GM19397 (cell line): ENCODE measurements around the gene VIT.

Experiments used
- ATAC-seq: cut with Tn5 transposase; IDR thresholded peaks from one replicate; pipeline ENCODE4 v1.9.1; 2021; ENCODE audit warnings: mild to moderate bottlenecking, moderate library complexity; ENCODE audit not compliant: unreplicated experiment

The VIT gene

DNA sequence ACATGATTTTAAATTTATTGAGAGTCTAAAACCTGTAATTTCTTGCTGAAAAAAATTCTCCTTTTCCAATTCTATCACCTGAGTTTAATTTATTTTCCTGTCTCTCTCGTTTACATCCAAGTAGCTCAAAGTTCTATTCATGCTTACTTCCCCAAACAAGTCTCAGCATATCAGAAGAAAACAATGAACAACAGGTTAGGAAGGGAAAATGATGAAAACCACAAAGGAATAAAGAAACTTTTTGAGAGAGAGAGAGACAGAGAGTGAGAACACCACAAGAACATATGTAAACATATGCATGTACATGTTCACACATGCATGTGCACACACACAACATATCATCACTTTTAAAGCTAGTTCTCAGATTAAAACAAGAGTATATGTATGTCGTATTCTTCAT is 157.7 kb downstream of the VIT start:
- no peak for ATAC-seq

GRCh38 chr2:36855429-36855828 is 158.9 kb downstream of the VIT start:
- no peak for ATAC-seq

DNA sequence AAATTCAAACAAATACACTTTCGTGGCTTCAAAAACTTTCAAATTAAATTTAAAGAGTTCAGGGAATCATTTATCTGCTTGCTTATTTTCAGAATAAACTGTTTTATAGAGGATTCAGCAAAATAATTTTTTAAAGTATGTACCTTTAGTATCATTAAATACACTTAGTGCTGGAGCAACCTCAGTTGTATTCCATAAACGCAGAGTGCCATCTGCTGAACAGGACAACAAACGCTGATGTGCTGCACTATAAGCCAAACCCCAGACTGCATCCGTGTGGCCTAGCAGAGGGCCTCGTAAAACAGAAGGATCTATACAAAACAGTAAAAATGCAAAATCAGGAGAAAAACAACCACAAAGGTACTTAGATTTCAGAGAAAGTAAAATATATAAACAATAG is 161.2 kb downstream of the VIT start:
- no peak for ATAC-seq

- ATAC-seq = no peak
Measured at GRCh38 chr2:36858551-36859365, 162.3 kb downstream of the VIT start.

DNA sequence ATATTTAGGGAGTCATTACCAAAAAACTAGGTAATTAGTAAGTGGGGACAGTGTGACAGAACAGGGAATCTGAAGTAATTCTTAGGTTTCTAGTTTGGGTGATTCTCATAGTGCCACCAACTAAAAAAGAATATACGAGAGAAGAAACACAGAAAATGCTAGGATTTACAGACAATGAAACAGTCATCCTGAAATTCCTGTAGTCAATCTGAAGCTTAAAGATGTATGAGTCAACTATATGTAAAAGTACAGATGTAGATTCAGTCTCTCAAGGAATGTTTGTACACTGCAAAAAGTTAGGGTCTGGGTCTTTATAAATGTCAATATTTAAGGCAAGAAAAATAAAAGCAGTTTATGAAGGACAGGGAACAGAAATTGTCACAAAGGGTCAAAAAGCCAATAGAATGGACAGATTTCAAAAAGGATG is 162.9 kb downstream of the VIT start:
- ATAC-seq = no peak

DNA sequence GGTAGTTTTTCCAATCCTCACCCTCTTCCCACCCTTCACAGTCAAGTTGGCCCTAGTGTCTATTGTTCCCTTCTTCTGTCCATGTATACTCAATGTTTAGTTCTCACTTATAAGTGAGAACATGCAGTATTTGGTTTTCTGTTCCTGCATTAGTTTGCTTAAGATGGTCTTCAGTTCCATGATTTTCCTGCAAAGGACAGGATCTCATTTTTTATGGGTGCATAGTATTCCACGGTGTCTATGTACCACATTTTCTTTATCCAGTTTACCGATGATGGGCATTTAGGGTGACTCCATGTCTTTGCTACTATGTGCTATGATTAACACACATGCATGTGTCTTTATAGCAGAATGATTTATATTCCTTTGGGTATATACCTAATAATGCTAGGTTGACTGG is 165.4 kb downstream of the VIT start:
- ATAC-seq = no peak
